Testis (tissue), 3 donors: ENCODE results near the gene RNF168. TPM values are rescaled to one million over a fixed set of nuclear protein-coding genes. Genes with fewer than 3 reads are reported as not detected.
"Not testable (repeated sequence)": the region's sequence is repeated elsewhere in the genome, so short reads cannot be mapped to it uniquely, and the experiment has no call there.

ENCODE experiments used
- DNase-seq: peaks from one replicate; pipeline ENCODE4 v3.0.0-alpha.2; 2019
- H3K27ac ChIP-seq, 2 donors: fragments of 200-600 bp; sonication (generic); one replicate each; pipeline ENCODE4 v1.5.1; 2019
- H3K27me3 ChIP-seq: fragments of 200-600 bp; sonication (generic); one replicate; pipeline ENCODE4 v1.5.1; 2019
- H3K36me3 ChIP-seq: fragments of 200-600 bp; sonication (generic); one replicate; pipeline ENCODE4 v1.5.1; 2017; ENCODE audit warnings: low read depth; ENCODE audit errors: missing control alignments
- H3K4me1 ChIP-seq: fragments of 200-600 bp; sonication (generic); one replicate; pipeline ENCODE4 v1.5.1; 2019
- H3K4me3 ChIP-seq, 2 donors: fragments of 200-600 bp; sonication (generic); one replicate each; pipeline ENCODE4 v1.5.1; 2017 to 2019
- H3K9me3 ChIP-seq: fragments of 200-600 bp; sonication (generic); one replicate; pipeline ENCODE4 v1.5.1; 2017
- POLR2A ChIP-seq: fragments of 450-650 bp; IDR thresholded peaks from one replicate; pipeline ENCODE4 v1.6.1; 2017; ENCODE audit warnings: antibody characterized with exemption, mild to moderate bottlenecking, moderate library complexity
- WGBS, 2 donors: methylation state at CpG; one replicate each; pipeline ENCODE4 v1.1.5; 2018; 5-methylcytosine and 5-hydroxymethylcytosine counted together
- intact Hi-C: fragments of 100-400 bp; cut with DNase I; formaldehyde crosslinking; loops from one replicate; pipeline ENCODE4 v1.15.1; 2023; ENCODE audit warnings: low total_unique reads
- polyA plus RNA-seq: library from polyadenylated mRNA; stranded (reverse); fragments of 350-450 nt; fragmentation: Illumina TruSeq; extraction: RNeasy Lipid Tissue Mini Kit (QIAGEN cat#74804); gene quantifications from one replicate; pipeline ENCODE4 v1.2.3, GENCODE V29; 2014; ENCODE audit warnings: low read depth, low replicate concordance; ENCODE audit not compliant: insufficient read depth
- total RNA-seq, 2 donors: library from RNA; depleted of rRNA; stranded (reverse); fragments of >200 nt; gene quantifications; one replicate each; pipeline ENCODE4 v1.2.3, GENCODE V29; 2016
- TF ChIP-seq, protein P1 (sequence below), 3 experiments: fragments of 450-650 bp in 2 of 3; fragments of 200-600 bp in 1 of 3; sonication (generic) in 1 of 3; IDR thresholded peaks; one replicate each; pipeline ENCODE4 v1.5.1; 2016 to 2019; ENCODE audit warnings: antibody characterized with exemption in 3 of 3, mild to moderate bottlenecking in 2 of 3, moderate library complexity in 1 of 3

The RNF168 gene
- total and polyA plus RNA-seq, 3 donors from 2014 or later, result 37.7 to 52.8 (median 45.4) TPM

DNA sequence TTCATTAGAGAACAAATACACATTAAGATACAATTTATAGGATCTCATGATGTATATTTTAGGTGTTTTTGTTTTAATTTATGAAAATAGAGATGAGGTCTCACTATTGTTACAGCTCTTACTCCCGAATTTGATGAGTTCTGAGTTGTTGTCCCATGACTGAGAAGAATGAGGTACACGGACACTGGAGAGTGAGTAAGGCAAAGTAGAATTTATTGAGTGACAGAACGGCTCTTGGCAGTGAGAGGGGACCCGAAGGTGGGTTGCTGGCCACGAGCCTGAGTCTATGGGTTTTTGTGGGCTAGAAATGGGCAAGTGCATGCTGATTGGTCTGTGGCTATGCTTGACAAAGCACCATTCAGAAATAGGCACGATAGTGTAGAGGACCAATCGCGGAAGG lies 3.1 kb upstream of the RNF168 start:
- TF ChIP-seq POLR2A, result no peak
- H3K27ac ChIP-seq, result no peak overlapping the region
- no peaks in the 10 kb centered on the region for H3K27me3 ChIP-seq
- H3K4me1 ChIP-seq, result no peaks in the 10 kb centered on the region
- no peak overlapping the region for H3K4me3 ChIP-seq
- 88 to 91% methylated on average over 8 of the region's 8 CpGs for WGBS, 2 donors
- no peaks in the 10 kb centered on the region for H3K9me3 ChIP-seq
- no peak for DNase-seq
- no peaks in the 10 kb centered on the region for H3K36me3 ChIP-seq
- intact Hi-C loops, result no loop called here

DNA sequence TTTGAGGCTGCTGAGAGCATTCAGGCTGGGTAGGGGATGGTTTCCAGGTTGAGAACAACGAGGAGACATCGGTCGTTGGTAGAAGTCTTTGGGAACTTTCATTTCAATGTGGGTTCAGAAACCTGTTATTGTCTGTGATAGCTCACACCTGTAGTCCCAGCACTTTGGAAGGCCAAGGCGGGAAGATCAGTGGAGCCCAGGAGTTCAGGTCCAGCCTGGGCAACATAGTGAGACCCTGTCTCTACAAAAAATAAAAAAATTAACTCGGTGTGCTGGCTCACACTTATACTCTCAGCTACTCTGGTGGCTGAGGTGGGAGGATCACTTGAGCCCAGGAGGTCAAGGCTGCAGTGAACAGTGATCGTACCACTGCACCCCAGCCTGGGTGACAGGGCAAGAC lies 988 bp upstream of the RNF168 start:
- TF ChIP-seq POLR2A, result no peak
- TF ChIP-seq, protein P1, sequence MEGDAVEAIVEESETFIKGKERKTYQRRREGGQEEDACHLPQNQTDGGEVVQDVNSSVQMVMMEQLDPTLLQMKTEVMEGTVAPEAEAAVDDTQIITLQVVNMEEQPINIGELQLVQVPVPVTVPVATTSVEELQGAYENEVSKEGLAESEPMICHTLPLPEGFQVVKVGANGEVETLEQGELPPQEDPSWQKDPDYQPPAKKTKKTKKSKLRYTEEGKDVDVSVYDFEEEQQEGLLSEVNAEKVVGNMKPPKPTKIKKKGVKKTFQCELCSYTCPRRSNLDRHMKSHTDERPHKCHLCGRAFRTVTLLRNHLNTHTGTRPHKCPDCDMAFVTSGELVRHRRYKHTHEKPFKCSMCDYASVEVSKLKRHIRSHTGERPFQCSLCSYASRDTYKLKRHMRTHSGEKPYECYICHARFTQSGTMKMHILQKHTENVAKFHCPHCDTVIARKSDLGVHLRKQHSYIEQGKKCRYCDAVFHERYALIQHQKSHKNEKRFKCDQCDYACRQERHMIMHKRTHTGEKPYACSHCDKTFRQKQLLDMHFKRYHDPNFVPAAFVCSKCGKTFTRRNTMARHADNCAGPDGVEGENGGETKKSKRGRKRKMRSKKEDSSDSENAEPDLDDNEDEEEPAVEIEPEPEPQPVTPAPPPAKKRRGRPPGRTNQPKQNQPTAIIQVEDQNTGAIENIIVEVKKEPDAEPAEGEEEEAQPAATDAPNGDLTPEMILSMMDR (IDR thresholded peaks at IDR 0.05), result no peak
- intact Hi-C loops, result no loop called here
- no peaks in the 10 kb centered on the region for H3K27me3 ChIP-seq
- H3K4me3 ChIP-seq, result peak overlapping the region in 1 of 2 donors; percentile 79
- 67 to 82% methylated on average over 6 of the region's 6 CpGs for WGBS, 2 donors
- no peak for DNase-seq
- peaks cover 7% of the 10 kb centered on the region for H3K4me1 ChIP-seq
- H3K27ac ChIP-seq, result no peak overlapping the region
- H3K36me3 ChIP-seq, result no peaks in the 10 kb centered on the region
- H3K9me3 ChIP-seq, result no peaks in the 10 kb centered on the region

DNA sequence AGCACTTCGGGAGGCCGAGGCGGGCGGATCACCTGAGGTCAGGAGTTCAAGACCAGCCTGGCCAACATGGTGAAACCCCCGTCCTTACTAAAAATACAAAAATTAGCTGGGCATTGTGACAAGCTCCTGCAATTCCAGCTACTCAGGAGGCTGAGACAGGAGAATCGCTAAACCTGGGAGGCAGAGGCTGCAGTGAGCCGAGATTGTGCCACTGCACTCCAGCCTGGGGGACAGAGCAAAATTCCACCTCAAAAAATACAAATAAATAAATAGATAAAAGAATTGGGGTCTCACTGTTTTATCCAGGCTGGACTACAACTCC lies 470 bp upstream of the RNF168 start:
- H3K36me3 ChIP-seq, H3K27me3 ChIP-seq, DNase-seq, H3K4me1 ChIP-seq, H3K9me3 ChIP-seq, intact Hi-C loops: not testable (repeated sequence)
- H3K27ac ChIP-seq, result peak overlapping the region; percentile 87 to 92
- 14 to 22% methylated on average over 7 of the region's 7 CpGs for WGBS, 2 donors
- peak overlapping the region; percentile 79 to 99 for H3K4me3 ChIP-seq

DNA sequence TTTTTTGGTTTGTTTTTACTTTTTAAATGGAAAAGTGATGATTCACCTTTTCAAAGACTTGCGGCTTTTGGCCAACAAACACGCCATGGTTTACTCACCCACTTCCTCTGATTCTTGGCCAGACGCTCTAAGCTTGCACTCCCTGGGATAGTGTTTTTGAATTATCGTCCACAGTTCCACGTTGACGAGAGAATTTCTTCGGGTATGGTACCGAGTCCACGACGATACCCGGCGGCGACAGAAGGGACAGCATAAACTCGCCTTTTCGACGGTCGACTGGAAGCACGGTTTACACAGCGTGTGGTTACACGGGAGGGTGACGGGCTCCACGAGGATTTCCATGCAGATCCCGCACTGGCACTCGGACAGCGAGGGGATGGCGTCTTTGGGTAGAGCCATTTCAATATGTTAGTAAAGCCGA lies 783 bp downstream of the RNF168 start:
- peak; percentile 68 for DNase-seq
- Histone ChIP-seq H3K36me3 (no peaks in the 10 kb centered on the region), H3K27ac (peak overlapping the region; percentile 87 to 92), H3K27me3 (no peaks in the 10 kb centered on the region), H3K4me3 (peak overlapping the region; percentile 79 to 99), H3K4me1 (peaks cover 7% of the 10 kb centered on the region), H3K9me3 (no peaks in the 10 kb centered on the region)
- 0% methylated on average over 27 of the region's 27 CpGs for WGBS, 2 donors
- intact Hi-C loops, result no loop called here
- TF ChIP-seq, protein P1 (IDR thresholded peaks at IDR 0.05), result no peak
- no peak for TF ChIP-seq POLR2A

DNA sequence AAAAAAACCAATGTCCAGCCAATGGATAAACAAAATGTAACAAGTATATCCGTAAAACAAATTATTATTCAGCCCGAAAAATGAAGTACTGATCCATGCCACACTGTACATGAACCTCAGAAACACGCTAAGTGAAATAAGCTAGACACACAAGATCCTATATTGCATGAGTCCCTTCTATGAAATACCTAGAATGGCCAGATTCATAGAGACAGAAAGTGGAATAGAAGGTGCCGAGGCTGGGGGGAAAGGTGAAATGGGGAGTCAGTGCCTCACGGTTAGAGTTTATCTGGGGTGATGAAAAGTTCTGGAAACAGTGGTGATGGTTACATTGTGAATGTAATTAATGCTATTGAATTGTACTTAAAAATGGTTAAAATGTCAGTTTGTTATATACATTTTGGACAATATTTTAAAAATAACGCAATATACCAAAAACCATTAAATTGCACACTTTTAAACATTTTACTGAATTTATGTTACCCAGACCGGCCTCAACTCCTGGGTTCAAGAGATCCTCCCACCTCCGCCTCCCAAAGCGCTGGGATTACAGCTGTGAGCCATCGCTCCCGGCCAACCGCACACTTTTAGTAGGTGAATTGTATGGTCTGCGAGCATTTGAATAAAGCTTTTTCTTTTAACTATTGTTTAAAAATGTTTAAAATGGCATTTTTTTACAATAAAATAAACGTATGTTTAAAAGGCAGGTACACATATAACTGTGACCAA lies 2.1 kb downstream of the RNF168 start:
- Histone ChIP-seq H3K4me3 (peak overlapping the region; percentile 79 to 99), H3K27ac (peak overlapping the region in 1 of 2 donors; percentile 19), H3K27me3 (no peaks in the 10 kb centered on the region), H3K4me1 (peaks cover 7% of the 10 kb centered on the region), H3K9me3 (no peaks in the 10 kb centered on the region), H3K36me3 (no peaks in the 10 kb centered on the region)
- intact Hi-C loops, result no loop called here
- 21 to 23% methylated on average over 14 of the region's 14 CpGs for WGBS, 2 donors
- peak; percentile 29 for DNase-seq
- TF ChIP-seq, protein P1 (IDR thresholded peaks at IDR 0.05), result no peak
- TF ChIP-seq POLR2A, result no peak
